ENCODE data around the gene PDZD2.

GRCh38 chr5:31759925-31760324, 121.0 kb downstream of the PDZD2 start:
- TF ChIP-seq POLR2A (IDR thresholded peaks at IDR 0.05; ENCODE audit: low read length) (no peak), GATA1 (IDR thresholded peaks at IDR 0.05; ENCODE audit: low read depth, low read length) (no peak)
